Measurements from ENCODE around the gene FSHR.

DNA sequence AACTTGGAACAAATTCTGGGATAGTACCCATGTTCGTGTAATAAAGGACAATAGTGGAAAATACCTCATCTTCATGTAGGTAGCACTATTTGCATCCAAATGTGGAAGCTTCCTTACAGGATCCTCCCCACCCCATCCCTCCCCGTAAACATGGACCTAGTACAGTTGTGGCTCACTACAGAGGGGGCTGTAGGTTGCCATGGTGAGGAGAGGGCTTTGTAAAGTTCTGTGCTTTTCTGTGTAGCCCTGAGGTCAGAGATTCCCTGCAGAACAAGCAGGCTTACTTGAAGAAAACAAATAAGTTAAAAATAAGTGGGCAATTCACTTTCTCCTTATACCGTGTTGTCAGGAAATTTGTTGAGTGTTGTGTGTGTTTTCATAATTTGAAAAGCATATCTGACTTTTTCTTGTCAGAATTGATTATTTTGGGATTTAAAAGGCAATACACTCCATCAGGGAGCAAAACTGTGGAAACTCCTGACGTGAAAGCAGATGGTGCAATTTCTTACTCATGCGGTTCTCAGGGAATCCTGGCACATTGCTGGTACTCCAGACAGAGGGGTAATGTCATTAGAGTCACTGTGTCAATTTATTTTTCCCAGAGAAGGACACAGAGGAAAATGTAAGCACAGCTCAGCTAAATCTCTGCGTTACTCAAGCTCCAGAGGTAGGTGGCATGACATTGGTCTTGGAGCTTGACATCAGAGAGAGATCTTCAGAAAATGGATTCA is 224.6 kb downstream of the FSHR start:
- no peak for TF ChIP-seq EZH2 (IDR thresholded peaks at IDR 0.05; ENCODE audit: low read length, unreplicated experiment)
- TF ChIP-seq EZH2phosphoT487 (IDR thresholded peaks at IDR 0.05; ENCODE audit: borderline replicate concordance, low read length) = no peak

All from PC-3 (cell line).